GM12878 (cell line): ENCODE results near the gene MALT1.

Source experiments
- CHD2 ChIP-seq: IDR thresholded peaks from 2 replicates; pipeline ENCODE4 v1.6.1; 2011; ENCODE audit warnings: low read depth, low read length, improper control_type of control experiment, borderline replicate concordance
- CTCF ChIP-seq, 3 experiments: IDR thresholded peaks in 2 of 3; conservative IDR thresholded peaks in 1 of 3; 2 replicates each; pipeline ENCODE4 v1.5.1; 2011; ENCODE audit warnings: low read depth in 3 of 3, low read length in 3 of 3, mild to moderate bottlenecking in 3 of 3, control low read depth in 2 of 3, moderate library complexity in 2 of 3, inconsistent platforms in 1 of 3, mixed read lengths in 1 of 3; ENCODE audit not compliant: control insufficient read depth in 2 of 3, insufficient read depth in 1 of 3; ENCODE audit errors: extremely low read depth in 1 of 3
- EP300 ChIP-seq, 2 experiments: fragments of 150-350 bp in 1 of 2; IDR thresholded peaks; 2 replicates each; pipeline ENCODE4 v1.6.1; 2011 to 2012; ENCODE audit warnings: low read depth in 2 of 2, low read length in 2 of 2, borderline replicate concordance in 1 of 2, improper control_type of control experiment in 1 of 2, inconsistent platforms in 1 of 2; ENCODE audit not compliant: control insufficient read depth in 1 of 2
- HDAC2 ChIP-seq: fragments of 200-600 bp; sonication (generic); IDR thresholded peaks from 2 replicates; pipeline ENCODE4 v1.6.1; 2017
- MTA2 ChIP-seq: fragments of 450-650 bp; IDR thresholded peaks from 2 replicates; pipeline ENCODE4 v1.6.1; 2016; ENCODE audit warnings: low read depth, mild to moderate bottlenecking, moderate library complexity
- NFYB ChIP-seq: IDR thresholded peaks from 2 replicates; pipeline ENCODE4 v1.6.1; 2011; ENCODE audit warnings: low read depth, mild to moderate bottlenecking, low read length, improper control_type of control experiment, moderate library complexity; ENCODE audit not compliant: insufficient read depth
- POLR2A ChIP-seq: IDR thresholded peaks from 2 replicates; pipeline ENCODE4 v1.6.1; 2011; ENCODE audit warnings: low read depth, mild to moderate bottlenecking, low read length
- RAD21 ChIP-seq: IDR thresholded peaks from 2 replicates; pipeline ENCODE4 v1.6.1; 2011; ENCODE audit warnings: mild to moderate bottlenecking, low read depth, low read length, moderate library complexity; ENCODE audit not compliant: insufficient read depth
- SMAD1 ChIP-seq: fragments of 450-650 bp; IDR thresholded peaks from 2 replicates; pipeline ENCODE4 v1.6.1; 2018; ENCODE audit warnings: mild to moderate bottlenecking, low read depth; ENCODE audit not compliant: partially characterized antibody
- SRF ChIP-seq, 2 experiments: IDR thresholded peaks; 2 replicates each; pipeline ENCODE4 v1.6.1; 2011; ENCODE audit warnings: low read depth in 2 of 2, low read length in 2 of 2, mild to moderate bottlenecking in 1 of 2, moderate library complexity in 1 of 2
- TAF1 ChIP-seq: IDR thresholded peaks from 2 replicates; pipeline ENCODE4 v1.6.1; 2011; ENCODE audit warnings: mild to moderate bottlenecking, low read depth, low read length, borderline replicate concordance
- TF ChIP-seq, protein P1 (sequence below): IDR thresholded peaks from 2 replicates; pipeline ENCODE4 v1.6.1; 2012; ENCODE audit warnings: improper control_type of control experiment, low read depth, low read length; ENCODE audit not compliant: insufficient replicate concordance

- TF ChIP-seq TAF1 (no peak), HDAC2 (no peak), POLR2A (no peak), RAD21 (no peak), EP300 (IDR thresholded peaks at IDR 0.05; ENCODE audit: borderline replicate concordance in 1 of 2, control insufficient read depth in 1 of 2, low read depth in 2 of 2, low read length in 2 of 2) (no peak), NFYB (no peak), CTCF (IDR thresholded peaks at IDR 0.05 in 2 of 3, conservative IDR thresholded peaks at IDR 0.05 in 1 of 3; ENCODE audit: control insufficient read depth in 2 of 3, extremely low read depth in 1 of 3, insufficient read depth in 1 of 3, low read depth in 3 of 3, low read length in 3 of 3) (no peak), SMAD1 (no peak), CHD2 (no peak), MTA2 (no peak), SRF (IDR thresholded peaks at IDR 0.05; ENCODE audit: low read depth in 2 of 2, low read length in 2 of 2) (no peak)
- TF ChIP-seq, protein P1, sequence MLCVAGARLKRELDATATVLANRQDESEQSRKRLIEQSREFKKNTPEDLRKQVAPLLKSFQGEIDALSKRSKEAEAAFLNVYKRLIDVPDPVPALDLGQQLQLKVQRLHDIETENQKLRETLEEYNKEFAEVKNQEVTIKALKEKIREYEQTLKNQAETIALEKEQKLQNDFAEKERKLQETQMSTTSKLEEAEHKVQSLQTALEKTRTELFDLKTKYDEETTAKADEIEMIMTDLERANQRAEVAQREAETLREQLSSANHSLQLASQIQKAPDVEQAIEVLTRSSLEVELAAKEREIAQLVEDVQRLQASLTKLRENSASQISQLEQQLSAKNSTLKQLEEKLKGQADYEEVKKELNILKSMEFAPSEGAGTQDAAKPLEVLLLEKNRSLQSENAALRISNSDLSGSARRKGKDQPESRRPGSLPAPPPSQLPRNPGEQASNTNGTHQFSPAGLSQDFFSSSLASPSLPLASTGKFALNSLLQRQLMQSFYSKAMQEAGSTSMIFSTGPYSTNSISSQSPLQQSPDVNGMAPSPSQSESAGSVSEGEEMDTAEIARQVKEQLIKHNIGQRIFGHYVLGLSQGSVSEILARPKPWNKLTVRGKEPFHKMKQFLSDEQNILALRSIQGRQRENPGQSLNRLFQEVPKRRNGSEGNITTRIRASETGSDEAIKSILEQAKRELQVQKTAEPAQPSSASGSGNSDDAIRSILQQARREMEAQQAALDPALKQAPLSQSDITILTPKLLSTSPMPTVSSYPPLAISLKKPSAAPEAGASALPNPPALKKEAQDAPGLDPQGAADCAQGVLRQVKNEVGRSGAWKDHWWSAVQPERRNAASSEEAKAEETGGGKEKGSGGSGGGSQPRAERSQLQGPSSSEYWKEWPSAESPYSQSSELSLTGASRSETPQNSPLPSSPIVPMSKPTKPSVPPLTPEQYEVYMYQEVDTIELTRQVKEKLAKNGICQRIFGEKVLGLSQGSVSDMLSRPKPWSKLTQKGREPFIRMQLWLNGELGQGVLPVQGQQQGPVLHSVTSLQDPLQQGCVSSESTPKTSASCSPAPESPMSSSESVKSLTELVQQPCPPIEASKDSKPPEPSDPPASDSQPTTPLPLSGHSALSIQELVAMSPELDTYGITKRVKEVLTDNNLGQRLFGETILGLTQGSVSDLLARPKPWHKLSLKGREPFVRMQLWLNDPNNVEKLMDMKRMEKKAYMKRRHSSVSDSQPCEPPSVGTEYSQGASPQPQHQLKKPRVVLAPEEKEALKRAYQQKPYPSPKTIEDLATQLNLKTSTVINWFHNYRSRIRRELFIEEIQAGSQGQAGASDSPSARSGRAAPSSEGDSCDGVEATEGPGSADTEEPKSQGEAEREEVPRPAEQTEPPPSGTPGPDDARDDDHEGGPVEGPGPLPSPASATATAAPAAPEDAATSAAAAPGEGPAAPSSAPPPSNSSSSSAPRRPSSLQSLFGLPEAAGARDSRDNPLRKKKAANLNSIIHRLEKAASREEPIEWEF = no peak
Measured at GRCh38 chr18:58779529-58779928, 108.3 kb downstream of the MALT1 start.
